Neural cell (in vitro differentiated cells): ENCODE results near the gene HYCC1. TPM values are rescaled to one million over a fixed set of nuclear protein-coding genes. Genes with fewer than 3 reads are reported as not detected.

Source experiments
- H2AFZ ChIP-seq: fragments of 200-600, 300-800 bp; sonication (generic), shearing (Covaris generic); 2 replicates; pipeline ENCODE4 v1.6.0; 2014; ENCODE audit warnings: low read depth, mild to moderate bottlenecking, antibody characterized with exemption, low read length, moderate library complexity
- H3F3A ChIP-seq: fragments of 200-600 bp; shearing (Covaris generic); 2 replicates; pipeline ENCODE4 v1.6.1; 2016; ENCODE audit warnings: mild to moderate bottlenecking, moderate library complexity, mixed read lengths, antibody characterized with exemption, low read length; ENCODE audit not compliant: insufficient read depth, poor library complexity, severe bottlenecking
- H3K27ac ChIP-seq: fragments of 200-600, 300-800 bp; sonication (generic), shearing (Covaris generic); 2 replicates; pipeline ENCODE4 v1.5.1; 2014; ENCODE audit warnings: mild to moderate bottlenecking, low read length, moderate library complexity
- H3K27me3 ChIP-seq: fragments of 300-800, 200-600 bp; sonication (generic), shearing (Covaris generic); 2 replicates; pipeline ENCODE4 v1.6.0; 2014; ENCODE audit warnings: mild to moderate bottlenecking, low read depth, low read length, moderate library complexity; ENCODE audit not compliant: insufficient read depth
- H3K36me3 ChIP-seq: fragments of 300-800, 200-600 bp; sonication (generic), shearing (Covaris generic); 2 replicates; pipeline ENCODE4 v1.5.1; 2014; ENCODE audit warnings: mild to moderate bottlenecking, antibody characterized with exemption, low read length, moderate library complexity; ENCODE audit not compliant: insufficient read depth
- H3K4me2 ChIP-seq: fragments of 300-800, 200-600 bp; sonication (generic), shearing (Covaris generic); 2 replicates; pipeline ENCODE4 v1.6.0; 2014; ENCODE audit warnings: mild to moderate bottlenecking, low read length
- H3K4me3 ChIP-seq: fragments of 300-800, 200-600 bp; sonication (generic), shearing (Covaris generic); 2 replicates; pipeline ENCODE4 v1.5.1; 2014; ENCODE audit warnings: mild to moderate bottlenecking, low read length, moderate library complexity
- H3K79me2 ChIP-seq: fragments of 200-600 bp; shearing (Covaris generic); replicated peaks from 2 replicates; pipeline ENCODE4 v1.6.0; 2014; ENCODE audit warnings: mild to moderate bottlenecking, low read length, moderate library complexity; ENCODE audit not compliant: insufficient read depth
- H3K9ac ChIP-seq: fragments of 300-800, 200-600 bp; sonication (generic), shearing (Covaris generic); 2 replicates; pipeline ENCODE4 v1.6.1; 2016; ENCODE audit warnings: mild to moderate bottlenecking, low read length, mixed read lengths
- H3K9me2 ChIP-seq: fragments of 200-600 bp; shearing (Covaris generic); 2 replicates; pipeline ENCODE4 v1.6.1; 2016; ENCODE audit warnings: mild to moderate bottlenecking, low read length, mixed read lengths; ENCODE audit not compliant: insufficient read depth
- H3K9me3 ChIP-seq: fragments of 200-600, 300-800 bp; sonication (generic), shearing (Covaris generic); 2 replicates; pipeline ENCODE4 v1.6.1; 2016; ENCODE audit warnings: mild to moderate bottlenecking, mixed run types, low read length, moderate library complexity, mixed read lengths
- H4K20me1 ChIP-seq: fragments of 200-600 bp; shearing (Covaris generic); 2 replicates; pipeline ENCODE4 v1.6.1; 2016; ENCODE audit warnings: mild to moderate bottlenecking, mixed run types; ENCODE audit not compliant: insufficient read depth
- CTCF ChIP-seq: fragments of 450-650 bp; IDR thresholded peaks from 2 replicates; pipeline ENCODE4 v1.5.1; 2014; ENCODE audit warnings: antibody characterized with exemption, mild to moderate bottlenecking, moderate library complexity; ENCODE audit not compliant: poor library complexity, severe bottlenecking
- EP300 ChIP-seq: fragments of 450-650 bp; conservative IDR thresholded peaks from 2 replicates; pipeline ENCODE4 v1.6.1; 2014; ENCODE audit warnings: antibody characterized with exemption, mild to moderate bottlenecking, moderate library complexity; ENCODE audit not compliant: poor library complexity, severe bottlenecking
- EZH2 ChIP-seq: fragments of 200-600, 300-800 bp; shearing (Covaris generic), sonication (generic); IDR thresholded peaks from 2 replicates; pipeline ENCODE4 v1.6.1; 2014; ENCODE audit warnings: antibody characterized with exemption, low read length, borderline replicate concordance, mild to moderate bottlenecking; ENCODE audit not compliant: insufficient read depth, poor library complexity, severe bottlenecking
- MXI1 ChIP-seq: fragments of 450-650 bp; conservative IDR thresholded peaks from 2 replicates; pipeline ENCODE4 v1.6.1; 2014; ENCODE audit warnings: antibody characterized with exemption, mild to moderate bottlenecking; ENCODE audit not compliant: poor library complexity, severe bottlenecking
- POLR2AphosphoS5 ChIP-seq: IDR thresholded peaks from 2 replicates; pipeline ENCODE4 v1.6.1; 2012
- TAF1 ChIP-seq: IDR thresholded peaks from 2 replicates; pipeline ENCODE4 v1.6.1; 2012; ENCODE audit warnings: low read depth
- polyA plus RNA-seq: library from polyadenylated mRNA; depleted of rRNA; stranded (reverse); fragments of >200 nt; gene quantifications from 2 replicates; pipeline ENCODE4 v1.2.3, GENCODE V29; 2014
- TF ChIP-seq, protein P1 (sequence below): IDR thresholded peaks from 2 replicates; pipeline ENCODE4 v1.6.1; 2012; ENCODE audit warnings: borderline replicate concordance

Gene HYCC1
- polyA plus RNA-seq, 1 donor from 2014 or later: 12.3 TPM

- H3K4me3 ChIP-seq: no peak overlapping the region
- no peaks in the 10 kb centered on the region for H3K36me3 ChIP-seq
- H3K9ac ChIP-seq: no peak overlapping the region
- H3K9me2 ChIP-seq: no peaks in the 10 kb centered on the region
- no peaks in the 10 kb centered on the region for H3K9me3 ChIP-seq
- H3K4me2 ChIP-seq: no peak overlapping the region
- H3K27ac ChIP-seq: no peak overlapping the region
- H3K79me2 ChIP-seq: peaks cover 3% of the 10 kb centered on the region
- peaks cover 5% of the 10 kb centered on the region for H3F3A ChIP-seq
- H4K20me1 ChIP-seq: no peaks in the 10 kb centered on the region
- TF ChIP-seq EP300: no peak
- no peak overlapping the region for H2AFZ ChIP-seq
- H3K27me3 ChIP-seq: no peaks in the 10 kb centered on the region
Measured at GRCh38 chr7:23011222-23011924, 2.6 kb downstream of the HYCC1 start.

- Histone ChIP-seq H3K4me2 (no peak overlapping the region), H2AFZ (no peak overlapping the region)
Measured at GRCh38 chr7:23009303-23009702, 4.6 kb downstream of the HYCC1 start.

More at GRCh38 chr7:23009303-23009702, 4.6 kb downstream of the HYCC1 start:
- no peaks in the 10 kb centered on the region for H3K9me3 ChIP-seq
- H3K79me2 ChIP-seq: peaks cover 3% of the 10 kb centered on the region
- no peak overlapping the region for H3K4me3 ChIP-seq
- TF ChIP-seq CTCF (no peak), EP300 (no peak), MXI1 (no peak), EZH2 (no peak), TAF1 (no peak), POLR2AphosphoS5 (no peak)
- TF ChIP-seq, protein P1, sequence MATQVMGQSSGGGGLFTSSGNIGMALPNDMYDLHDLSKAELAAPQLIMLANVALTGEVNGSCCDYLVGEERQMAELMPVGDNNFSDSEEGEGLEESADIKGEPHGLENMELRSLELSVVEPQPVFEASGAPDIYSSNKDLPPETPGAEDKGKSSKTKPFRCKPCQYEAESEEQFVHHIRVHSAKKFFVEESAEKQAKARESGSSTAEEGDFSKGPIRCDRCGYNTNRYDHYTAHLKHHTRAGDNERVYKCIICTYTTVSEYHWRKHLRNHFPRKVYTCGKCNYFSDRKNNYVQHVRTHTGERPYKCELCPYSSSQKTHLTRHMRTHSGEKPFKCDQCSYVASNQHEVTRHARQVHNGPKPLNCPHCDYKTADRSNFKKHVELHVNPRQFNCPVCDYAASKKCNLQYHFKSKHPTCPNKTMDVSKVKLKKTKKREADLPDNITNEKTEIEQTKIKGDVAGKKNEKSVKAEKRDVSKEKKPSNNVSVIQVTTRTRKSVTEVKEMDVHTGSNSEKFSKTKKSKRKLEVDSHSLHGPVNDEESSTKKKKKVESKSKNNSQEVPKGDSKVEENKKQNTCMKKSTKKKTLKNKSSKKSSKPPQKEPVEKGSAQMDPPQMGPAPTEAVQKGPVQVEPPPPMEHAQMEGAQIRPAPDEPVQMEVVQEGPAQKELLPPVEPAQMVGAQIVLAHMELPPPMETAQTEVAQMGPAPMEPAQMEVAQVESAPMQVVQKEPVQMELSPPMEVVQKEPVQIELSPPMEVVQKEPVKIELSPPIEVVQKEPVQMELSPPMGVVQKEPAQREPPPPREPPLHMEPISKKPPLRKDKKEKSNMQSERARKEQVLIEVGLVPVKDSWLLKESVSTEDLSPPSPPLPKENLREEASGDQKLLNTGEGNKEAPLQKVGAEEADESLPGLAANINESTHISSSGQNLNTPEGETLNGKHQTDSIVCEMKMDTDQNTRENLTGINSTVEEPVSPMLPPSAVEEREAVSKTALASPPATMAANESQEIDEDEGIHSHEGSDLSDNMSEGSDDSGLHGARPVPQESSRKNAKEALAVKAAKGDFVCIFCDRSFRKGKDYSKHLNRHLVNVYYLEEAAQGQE: no peak
- no peaks in the 10 kb centered on the region for H4K20me1 ChIP-seq
- H3K9me2 ChIP-seq: no peaks in the 10 kb centered on the region
- no peaks in the 10 kb centered on the region for H3K27me3 ChIP-seq
- peaks cover 5% of the 10 kb centered on the region for H3F3A ChIP-seq
- H3K9ac ChIP-seq: no peak overlapping the region
- no peaks in the 10 kb centered on the region for H3K36me3 ChIP-seq
- H3K27ac ChIP-seq: no peak overlapping the region
